ENCODE results near the gene NKTR.

NKTR gene

GRCh38 chr3:42656680-42657610 is 56.5 kb downstream of the NKTR start:
- no peak overlapping the region for H3K4me3 ChIP-seq (ENCODE audit: control insufficient read depth, low read depth, low read length)

GRCh38 chr3:42657675-42658074 is 57.2 kb downstream of the NKTR start:
- DNase-seq (ENCODE audit: low read depth) = no peak
- no peak overlapping the region for H3K4me3 ChIP-seq (ENCODE audit: control insufficient read depth, low read depth, low read length)

More at GRCh38 chr3:42656680-42657610, 56.5 kb downstream of the NKTR start:
- no peak for DNase-seq (ENCODE audit: low read depth)
- TF ChIP-seq CTCF (conservative IDR thresholded peaks at IDR 0.05; ENCODE audit: control insufficient read depth, insufficient read depth, low read depth, low read length) = no peak

GRCh38 chr3:42658091-42658770 is 57.7 kb downstream of the NKTR start:
- H3K4me3 ChIP-seq (ENCODE audit: control insufficient read depth, low read depth, low read length) = no peak overlapping the region
- no peak for DNase-seq (ENCODE audit: low read depth)
- TF ChIP-seq CTCF (conservative IDR thresholded peaks at IDR 0.05; ENCODE audit: control insufficient read depth, insufficient read depth, low read depth, low read length) = no peak

More at GRCh38 chr3:42657675-42658074, 57.2 kb downstream of the NKTR start:
- no peak for TF ChIP-seq CTCF (conservative IDR thresholded peaks at IDR 0.05; ENCODE audit: control insufficient read depth, insufficient read depth, low read depth, low read length)

GRCh38 chr3:42658771-42659390 is 58.4 kb downstream of the NKTR start:
- no peak overlapping the region for H3K4me3 ChIP-seq (ENCODE audit: control insufficient read depth, low read depth, low read length)
- no peak for TF ChIP-seq CTCF (conservative IDR thresholded peaks at IDR 0.05; ENCODE audit: control insufficient read depth, insufficient read depth, low read depth, low read length)
- DNase-seq (ENCODE audit: low read depth) = no peak

GRCh38 chr3:42659451-42660130 is 59.1 kb downstream of the NKTR start:
- no peak overlapping the region for H3K4me3 ChIP-seq (ENCODE audit: control insufficient read depth, low read depth, low read length)
- no peak for TF ChIP-seq CTCF (conservative IDR thresholded peaks at IDR 0.05; ENCODE audit: control insufficient read depth, insufficient read depth, low read depth, low read length)
- no peak for DNase-seq (ENCODE audit: low read depth)

- no peak overlapping the region for H3K4me3 ChIP-seq (ENCODE audit: control insufficient read depth, low read depth, low read length)
- TF ChIP-seq CTCF (conservative IDR thresholded peaks at IDR 0.05; ENCODE audit: control insufficient read depth, insufficient read depth, low read depth, low read length) = no peak
- peak; percentile 50 for DNase-seq (ENCODE audit: low read depth)
Observed at GRCh38 chr3:42660131-42660715, 59.7 kb downstream of the NKTR start.

Measured in fibroblast of mammary gland (primary cell).